Ovary (tissue), 3 donors: ENCODE data around the gene INTS6.

ENCODE experiments used
- EP300 ChIP-seq: sonication (generic); formaldehyde crosslinking; IDR thresholded peaks from one replicate; pipeline ENCODE4 v1.6.1; 2017; ENCODE audit warnings: antibody characterized with exemption
- POLR2A ChIP-seq: fragments of 450-650 bp; IDR thresholded peaks from one replicate; pipeline ENCODE4 v1.6.1; 2017; ENCODE audit warnings: antibody characterized with exemption, mild to moderate bottlenecking, moderate library complexity
- TF ChIP-seq, protein P1 (sequence below), 3 donors: fragments of 450-650 bp in 2 of 3; fragments of 200-600 bp in 1 of 3; IDR thresholded peaks; one replicate each; pipeline versions ENCODE4 v1.5.1 to v1.8.0; 2016 to 2022; ENCODE audit warnings: antibody characterized with exemption in 3 of 3, mild to moderate bottlenecking in 1 of 3
- donor health status: DM: no; HTN: no; CAD: no.

GRCh38 chr13:51481656-51482055 lies 28.8 kb upstream of the INTS6 start:
- TF ChIP-seq, protein P1, sequence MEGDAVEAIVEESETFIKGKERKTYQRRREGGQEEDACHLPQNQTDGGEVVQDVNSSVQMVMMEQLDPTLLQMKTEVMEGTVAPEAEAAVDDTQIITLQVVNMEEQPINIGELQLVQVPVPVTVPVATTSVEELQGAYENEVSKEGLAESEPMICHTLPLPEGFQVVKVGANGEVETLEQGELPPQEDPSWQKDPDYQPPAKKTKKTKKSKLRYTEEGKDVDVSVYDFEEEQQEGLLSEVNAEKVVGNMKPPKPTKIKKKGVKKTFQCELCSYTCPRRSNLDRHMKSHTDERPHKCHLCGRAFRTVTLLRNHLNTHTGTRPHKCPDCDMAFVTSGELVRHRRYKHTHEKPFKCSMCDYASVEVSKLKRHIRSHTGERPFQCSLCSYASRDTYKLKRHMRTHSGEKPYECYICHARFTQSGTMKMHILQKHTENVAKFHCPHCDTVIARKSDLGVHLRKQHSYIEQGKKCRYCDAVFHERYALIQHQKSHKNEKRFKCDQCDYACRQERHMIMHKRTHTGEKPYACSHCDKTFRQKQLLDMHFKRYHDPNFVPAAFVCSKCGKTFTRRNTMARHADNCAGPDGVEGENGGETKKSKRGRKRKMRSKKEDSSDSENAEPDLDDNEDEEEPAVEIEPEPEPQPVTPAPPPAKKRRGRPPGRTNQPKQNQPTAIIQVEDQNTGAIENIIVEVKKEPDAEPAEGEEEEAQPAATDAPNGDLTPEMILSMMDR (IDR thresholded peaks at IDR 0.05), result no peak
- TF ChIP-seq POLR2A (no peak), EP300 (no peak)
